Measurements from ENCODE around the gene RCAN1.

DNA sequence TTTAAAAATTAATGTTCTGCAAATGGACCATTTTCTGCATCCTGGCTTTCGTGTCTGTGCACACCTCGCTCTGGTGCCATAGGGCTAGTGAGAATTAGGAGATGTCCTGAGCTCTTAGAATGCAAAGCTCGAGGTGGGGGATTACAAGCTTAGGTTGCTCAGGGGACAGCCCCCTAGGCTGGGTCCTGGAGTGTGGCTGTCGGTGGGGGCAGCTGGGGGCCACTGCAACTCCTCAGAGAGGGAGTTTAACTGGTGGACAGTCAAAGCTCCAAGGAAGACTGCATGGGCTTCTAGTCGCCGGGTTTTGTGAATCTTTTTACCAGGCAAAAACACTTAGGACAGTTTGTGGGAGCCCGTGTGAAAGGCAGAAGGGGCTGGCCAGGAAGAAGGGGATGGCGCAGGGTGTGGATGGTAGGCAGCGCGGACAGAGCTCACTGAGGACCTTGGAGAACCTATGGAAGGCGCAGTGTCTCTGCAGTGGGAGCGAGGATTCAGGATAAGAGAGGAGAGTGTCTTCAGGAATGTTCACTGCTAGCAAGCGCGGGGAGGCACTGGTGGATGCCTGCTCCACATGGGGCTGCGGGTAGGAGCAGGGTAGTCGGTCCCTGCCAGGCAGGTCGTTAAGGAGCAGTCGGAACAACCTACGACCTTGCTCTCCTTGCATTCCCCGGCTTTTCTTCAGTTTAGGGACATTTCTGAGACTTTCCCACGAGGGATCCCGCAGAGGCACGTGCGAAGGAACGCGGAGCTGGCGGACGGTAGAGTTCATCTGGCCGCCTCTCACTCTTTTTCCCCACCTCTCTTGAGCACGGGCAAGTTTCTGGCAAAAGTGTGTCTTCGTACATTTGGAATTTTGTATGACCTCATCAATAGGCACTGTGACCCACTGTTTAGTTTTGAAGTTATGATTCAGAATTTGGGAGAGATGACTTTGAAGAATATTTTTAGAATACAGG, 90.0 kb downstream of the RCAN1 start:
- TF ChIP-seq POLR2A (IDR thresholded peaks at IDR 0.05; ENCODE audit: borderline replicate concordance, extremely low read depth, insufficient read depth, insufficient read length) (no peak), ZNF274 (IDR thresholded peaks at IDR 0.05; ENCODE audit: low read depth, low read length) (no peak), EZH2phosphoT487 (IDR thresholded peaks at IDR 0.05; ENCODE audit: borderline replicate concordance) (no peak), POLR2AphosphoS5 (IDR thresholded peaks at IDR 0.05; ENCODE audit: low read depth, low read length) (no peak), YY1 (IDR thresholded peaks at IDR 0.05; ENCODE audit: extremely low read depth, insufficient replicate concordance, low read depth, low read length) (no peak)
- TF ChIP-seq, protein P1, sequence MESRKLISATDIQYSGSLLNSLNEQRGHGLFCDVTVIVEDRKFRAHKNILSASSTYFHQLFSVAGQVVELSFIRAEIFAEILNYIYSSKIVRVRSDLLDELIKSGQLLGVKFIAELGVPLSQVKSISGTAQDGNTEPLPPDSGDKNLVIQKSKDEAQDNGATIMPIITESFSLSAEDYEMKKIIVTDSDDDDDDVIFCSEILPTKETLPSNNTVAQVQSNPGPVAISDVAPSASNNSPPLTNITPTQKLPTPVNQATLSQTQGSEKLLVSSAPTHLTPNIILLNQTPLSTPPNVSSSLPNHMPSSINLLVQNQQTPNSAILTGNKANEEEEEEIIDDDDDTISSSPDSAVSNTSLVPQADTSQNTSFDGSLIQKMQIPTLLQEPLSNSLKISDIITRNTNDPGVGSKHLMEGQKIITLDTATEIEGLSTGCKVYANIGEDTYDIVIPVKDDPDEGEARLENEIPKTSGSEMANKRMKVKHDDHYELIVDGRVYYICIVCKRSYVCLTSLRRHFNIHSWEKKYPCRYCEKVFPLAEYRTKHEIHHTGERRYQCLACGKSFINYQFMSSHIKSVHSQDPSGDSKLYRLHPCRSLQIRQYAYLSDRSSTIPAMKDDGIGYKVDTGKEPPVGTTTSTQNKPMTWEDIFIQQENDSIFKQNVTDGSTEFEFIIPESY (IDR thresholded peaks at IDR 0.05; ENCODE audit: extremely low read depth, insufficient replicate concordance, low read length): no peak
